CD14-positive monocyte (primary cell): Measurements from ENCODE around the gene PPFIA1. TPM values are rescaled to one million over a fixed set of nuclear protein-coding genes. Genes with fewer than 3 reads are reported as not detected.

Experiments
- DNase-seq, 3 donors: peaks; one replicate each; pipeline ENCODE4 v3.0.0-alpha.2; 2011 to 2022
- H2AFZ ChIP-seq: 2 replicates; pipeline ENCODE4 v1.6.0; 2012; ENCODE audit warnings: mild to moderate bottlenecking, low read depth, low read length, inconsistent platforms; ENCODE audit not compliant: insufficient read depth, poor library complexity, severe bottlenecking
- H3K27ac ChIP-seq, 2 donors: 1 replicate in 1 of 2; 2 replicates in 1 of 2; pipeline ENCODE4 v1.5.1; 2012 to 2013; ENCODE audit warnings: low read length in 2 of 2, control low read depth in 1 of 2, inconsistent platforms in 1 of 2, low read depth in 1 of 2, mild to moderate bottlenecking in 1 of 2
- H3K27me3 ChIP-seq, 2 donors: one replicate each; pipeline versions ENCODE4 v1.6.0 to v1.6.1; 2011 to 2013; ENCODE audit warnings: low read length in 2 of 2; ENCODE audit not compliant: control insufficient read depth in 2 of 2, insufficient read depth in 2 of 2
- H3K36me3 ChIP-seq, 2 donors: replicated peaks in 1 of 2; 1 replicate in 1 of 2; 2 replicates in 1 of 2; pipeline versions ENCODE4 v1.5.1 to v1.6.1; 2012 to 2013; ENCODE audit warnings: low read length in 2 of 2, control low read depth in 1 of 2, inconsistent platforms in 1 of 2, mild to moderate bottlenecking in 1 of 2; ENCODE audit not compliant: insufficient read depth in 2 of 2, control insufficient read depth in 1 of 2
- H3K4me1 ChIP-seq, 2 donors: 1 replicate in 1 of 2; 2 replicates in 1 of 2; pipeline versions ENCODE4 v1.5.1 to v1.6.1; 2012 to 2013; ENCODE audit warnings: low read length in 2 of 2, control low read depth in 1 of 2, inconsistent platforms in 1 of 2, mild to moderate bottlenecking in 1 of 2, moderate library complexity in 1 of 2; ENCODE audit not compliant: insufficient read depth in 2 of 2, control insufficient read depth in 1 of 2
- H3K4me2 ChIP-seq: replicated peaks from 2 replicates; pipeline ENCODE3; 2012; ENCODE audit warnings: low read length, moderate library complexity, mild to moderate bottlenecking; ENCODE audit not compliant: poor library complexity, severe bottlenecking; ENCODE audit errors: extremely low read depth
- H3K4me3 ChIP-seq, 3 experiments: fragments of 200-600 bp in 1 of 3; sonication (generic) in 1 of 3; replicated peaks in 1 of 3; 1 replicate in 2 of 3; 2 replicates in 1 of 3; pipeline ENCODE4 v1.5.1; 2011 to 2013; ENCODE audit warnings: low read length in 3 of 3, mild to moderate bottlenecking in 3 of 3, control low read depth in 2 of 3, low read depth in 2 of 3, inconsistent platforms in 1 of 3, moderate library complexity in 1 of 3
- H3K79me2 ChIP-seq: 2 replicates; pipeline ENCODE4 v1.6.0; 2012; ENCODE audit warnings: mild to moderate bottlenecking, control low read depth, inconsistent platforms, low read length, moderate library complexity; ENCODE audit not compliant: insufficient read depth
- H3K9ac ChIP-seq: 2 replicates; pipeline ENCODE4 v1.6.0; 2017; ENCODE audit warnings: low read length, mild to moderate bottlenecking; ENCODE audit not compliant: insufficient read depth, poor library complexity, severe bottlenecking
- H3K9me3 ChIP-seq, 2 donors: replicated peaks in 1 of 2; 1 replicate in 1 of 2; 2 replicates in 1 of 2; pipeline versions ENCODE4 v1.5.1 to v1.6.1; 2012 to 2013; ENCODE audit warnings: low read length in 2 of 2, control low read depth in 1 of 2; ENCODE audit not compliant: control insufficient read depth in 1 of 2, insufficient read depth in 1 of 2
- H4K20me1 ChIP-seq: 2 replicates; pipeline ENCODE4 v1.6.0; 2012; ENCODE audit warnings: mild to moderate bottlenecking, low read length, control low read depth, moderate library complexity; ENCODE audit not compliant: insufficient read depth
- H3K27ac Mint-ChIP-seq, 7 donors: one replicate each; pipeline ENCODE4 v1.8.0; 2020; ENCODE audit warnings: mild to moderate bottlenecking in 7 of 7, mixed read lengths in 7 of 7, moderate library complexity in 6 of 7, inconsistent platforms in 2 of 7
- H3K27me3 Mint-ChIP-seq, 3 donors: one replicate each; pipeline ENCODE4 v1.8.0; 2021 to 2022; ENCODE audit warnings: low read depth in 3 of 3, mild to moderate bottlenecking in 3 of 3, mixed read lengths in 3 of 3, moderate library complexity in 3 of 3, inconsistent platforms in 1 of 3
- H3K36me3 Mint-ChIP-seq, 2 donors: one replicate each; pipeline ENCODE4 v1.8.0; 2020; ENCODE audit warnings: mixed read lengths in 2 of 2, inconsistent platforms in 1 of 2, mild to moderate bottlenecking in 1 of 2
- H3K4me1 Mint-ChIP-seq: one replicate; pipeline ENCODE4 v1.8.0; 2020; ENCODE audit warnings: mild to moderate bottlenecking, mixed read lengths
- H3K4me3 Mint-ChIP-seq, 2 donors: one replicate each; pipeline ENCODE4 v1.8.0; 2020; ENCODE audit warnings: mild to moderate bottlenecking in 2 of 2, mixed read lengths in 2 of 2, moderate library complexity in 1 of 2
- H3K9me3 Mint-ChIP-seq, 7 donors: one replicate each; pipeline ENCODE4 v1.8.0; 2020 to 2022; ENCODE audit warnings: mixed read lengths in 7 of 7, mild to moderate bottlenecking in 6 of 7, moderate library complexity in 6 of 7, inconsistent platforms in 2 of 7
- WGBS: methylation state at CpG from one replicate; pipeline ENCODE4 v1.1.5; 2013; ENCODE audit warnings: missing lambda C conversion rate; ENCODE audit not compliant: insufficient coverage; 5-methylcytosine and 5-hydroxymethylcytosine counted together
- intact Hi-C, 2 donors: fragments of 100-400 bp; cut with micrococcal nuclease; formaldehyde crosslinking; loops; one replicate each; pipeline versions ENCODE4 v1.15.0 to v1.15.1; 2023
- polyA plus RNA-seq, 3 donors: library from polyadenylated mRNA; depleted of rRNA in 1 of 3; unstranded in 2 of 3; stranded (reverse) in 1 of 3; fragments of 300-500 nt in 2 of 3; fragments of >200 nt in 1 of 3; fragmentation: Illumina TruSeq in 2 of 3; gene quantifications; 1 replicate in 2 of 3; 2 replicates in 1 of 3; pipeline ENCODE4 v1.2.3, GENCODE V29; 2012 to 2021
- TF ChIP-seq, protein P1 (sequence below): fragments of 200-600 bp; IDR thresholded peaks from one replicate; pipeline ENCODE4 v1.8.0; 2022; ENCODE audit warnings: antibody characterized with exemption, mild to moderate bottlenecking

Gene PPFIA1
- polyA plus RNA-seq, 3 donors, result 7.5 to 65.7 (median 15.5) TPM

DNA sequence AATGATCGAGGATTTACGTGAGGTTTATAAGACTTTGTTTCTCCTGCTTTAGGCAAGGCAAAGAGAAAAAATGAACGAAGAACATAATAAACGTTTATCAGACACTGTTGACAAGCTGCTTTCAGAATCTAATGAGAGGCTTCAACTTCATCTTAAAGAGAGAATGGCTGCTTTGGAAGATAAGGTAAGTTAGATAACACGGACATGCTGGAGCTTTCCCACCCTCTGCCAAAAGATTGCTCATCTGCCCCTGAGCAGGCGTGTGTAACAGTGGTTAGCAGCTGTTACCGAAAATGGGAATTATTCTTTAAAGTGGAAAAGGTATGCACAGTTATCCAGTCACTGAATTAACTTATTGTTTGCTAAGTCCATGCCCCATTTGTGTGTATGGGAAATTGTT is 65.0 kb downstream of the PPFIA1 start:
- Histone ChIP-seq H3K27ac (no peak overlapping the region), H3K36me3 (peaks cover 93 to 99% of the 10 kb centered on the region in 2 donors), H3K4me3 (no peak overlapping the region), H2AFZ (no peak overlapping the region), H3K9me3 (no peaks in the 10 kb centered on the region), H3K79me2 (no peaks in the 10 kb centered on the region), H4K20me1 (peaks cover 4% of the 10 kb centered on the region), H3K9ac (no peak overlapping the region), H3K4me1 (no peaks in the 10 kb centered on the region), H3K4me2 (no peak overlapping the region), H3K27me3 (no peaks in the 10 kb centered on the region)
- no peak for DNase-seq
- H3K27ac Mint-ChIP-seq, result no peak overlapping the region
- peaks cover 0 to 2% (median 0%) of the 10 kb centered on the region in 3 donors for H3K27me3 Mint-ChIP-seq
- H3K36me3 Mint-ChIP-seq, result peaks cover 82 to 95% of the 10 kb centered on the region in 2 donors
- no peak overlapping the region for H3K4me3 Mint-ChIP-seq
- TF ChIP-seq, protein P1, sequence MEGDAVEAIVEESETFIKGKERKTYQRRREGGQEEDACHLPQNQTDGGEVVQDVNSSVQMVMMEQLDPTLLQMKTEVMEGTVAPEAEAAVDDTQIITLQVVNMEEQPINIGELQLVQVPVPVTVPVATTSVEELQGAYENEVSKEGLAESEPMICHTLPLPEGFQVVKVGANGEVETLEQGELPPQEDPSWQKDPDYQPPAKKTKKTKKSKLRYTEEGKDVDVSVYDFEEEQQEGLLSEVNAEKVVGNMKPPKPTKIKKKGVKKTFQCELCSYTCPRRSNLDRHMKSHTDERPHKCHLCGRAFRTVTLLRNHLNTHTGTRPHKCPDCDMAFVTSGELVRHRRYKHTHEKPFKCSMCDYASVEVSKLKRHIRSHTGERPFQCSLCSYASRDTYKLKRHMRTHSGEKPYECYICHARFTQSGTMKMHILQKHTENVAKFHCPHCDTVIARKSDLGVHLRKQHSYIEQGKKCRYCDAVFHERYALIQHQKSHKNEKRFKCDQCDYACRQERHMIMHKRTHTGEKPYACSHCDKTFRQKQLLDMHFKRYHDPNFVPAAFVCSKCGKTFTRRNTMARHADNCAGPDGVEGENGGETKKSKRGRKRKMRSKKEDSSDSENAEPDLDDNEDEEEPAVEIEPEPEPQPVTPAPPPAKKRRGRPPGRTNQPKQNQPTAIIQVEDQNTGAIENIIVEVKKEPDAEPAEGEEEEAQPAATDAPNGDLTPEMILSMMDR, result no peak
- H3K9me3 Mint-ChIP-seq, result no peaks in the 10 kb centered on the region
- intact Hi-C loops, result no loop called here
- WGBS, result 100% methylated on average over 2 of the region's 7 CpGs
- no peaks in the 10 kb centered on the region for H3K4me1 Mint-ChIP-seq

DNA sequence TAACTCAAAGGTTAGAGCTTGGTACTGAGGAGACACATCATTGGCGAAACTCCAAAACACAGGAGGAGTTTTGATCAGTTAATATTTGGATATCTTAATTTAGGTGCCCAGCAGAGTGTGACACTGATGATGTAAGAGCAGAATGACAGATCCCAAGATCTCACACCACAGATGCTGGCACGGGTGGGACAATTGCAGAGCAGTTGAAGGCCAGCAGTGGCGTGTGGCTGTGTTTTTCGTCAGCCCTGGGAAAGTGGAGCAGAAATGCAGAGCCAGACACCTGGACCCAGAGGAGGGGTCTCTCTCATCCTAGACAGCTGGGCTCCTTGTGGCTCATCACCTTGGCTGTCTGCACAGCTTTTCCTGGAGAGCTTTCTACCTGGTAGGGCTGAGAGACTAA is 68.1 kb downstream of the PPFIA1 start:
- Mint-ChIP-seq H3K36me3 (peaks cover 85 to 93% of the 10 kb centered on the region in 2 donors), H3K27ac (peak overlapping the region in 2 of 7 donors; percentile 32 to 71), H3K4me3 (no peak overlapping the region), H3K4me1 (no peaks in the 10 kb centered on the region), H3K27me3 (peaks cover 0 to 2% (median 2%) of the 10 kb centered on the region in 3 donors), H3K9me3 (no peaks in the 10 kb centered on the region)
- intact Hi-C loops, result no loop called here
- H3K9ac ChIP-seq, result no peak overlapping the region
- H3K27me3 ChIP-seq, result no peaks in the 10 kb centered on the region
- no peak overlapping the region for H3K4me3 ChIP-seq
- no peaks in the 10 kb centered on the region for H3K9me3 ChIP-seq
- no peak for DNase-seq
- no peak overlapping the region for H3K27ac ChIP-seq
- H3K36me3 ChIP-seq, result peaks cover 86 to 96% of the 10 kb centered on the region in 2 donors
- H3K79me2 ChIP-seq, result no peaks in the 10 kb centered on the region
- H3K4me1 ChIP-seq, result no peaks in the 10 kb centered on the region
- H3K4me2 ChIP-seq, result no peak overlapping the region
- H2AFZ ChIP-seq, result no peak overlapping the region
- TF ChIP-seq, protein P1, result no peak
- 80% methylated on average over 1 of the region's 4 CpGs for WGBS
- H4K20me1 ChIP-seq, result no peaks in the 10 kb centered on the region
